Nephron progenitor cell (in vitro differentiated cells): ENCODE measurements around the gene SNAP25.

Experiments
- DNase-seq: peaks from one replicate; pipeline ENCODE4 v3.0.0; 2021
- H3K27ac Mint-ChIP-seq: 2 replicates; pipeline ENCODE4 v1.8.0; 2021; ENCODE audit warnings: mild to moderate bottlenecking, moderate library complexity, mixed read lengths
- H3K27me3 Mint-ChIP-seq: 2 replicates; pipeline ENCODE4 v1.8.0; 2021; ENCODE audit warnings: mild to moderate bottlenecking, low read depth, mixed read lengths; ENCODE audit not compliant: poor library complexity
- H3K36me3 Mint-ChIP-seq: 2 replicates; pipeline ENCODE4 v1.8.0; 2021; ENCODE audit warnings: low read depth, mixed read lengths
- H3K4me1 Mint-ChIP-seq: 2 replicates; pipeline ENCODE4 v1.8.0; 2021; ENCODE audit warnings: mixed read lengths
- H3K4me3 Mint-ChIP-seq: 2 replicates; pipeline ENCODE4 v1.8.0; 2021; ENCODE audit warnings: mild to moderate bottlenecking, moderate library complexity, mixed read lengths
- H3K9me3 Mint-ChIP-seq: 2 replicates; pipeline ENCODE4 v1.8.0; 2021; ENCODE audit warnings: mild to moderate bottlenecking, moderate library complexity, mixed read lengths
- CTCF ChIP-seq: fragments of 200-600 bp; sonication (generic); IDR thresholded peaks from 2 replicates; pipeline ENCODE4 v1.5.0; 2021; ENCODE audit warnings: antibody characterized with exemption

Gene SNAP25

DNA sequence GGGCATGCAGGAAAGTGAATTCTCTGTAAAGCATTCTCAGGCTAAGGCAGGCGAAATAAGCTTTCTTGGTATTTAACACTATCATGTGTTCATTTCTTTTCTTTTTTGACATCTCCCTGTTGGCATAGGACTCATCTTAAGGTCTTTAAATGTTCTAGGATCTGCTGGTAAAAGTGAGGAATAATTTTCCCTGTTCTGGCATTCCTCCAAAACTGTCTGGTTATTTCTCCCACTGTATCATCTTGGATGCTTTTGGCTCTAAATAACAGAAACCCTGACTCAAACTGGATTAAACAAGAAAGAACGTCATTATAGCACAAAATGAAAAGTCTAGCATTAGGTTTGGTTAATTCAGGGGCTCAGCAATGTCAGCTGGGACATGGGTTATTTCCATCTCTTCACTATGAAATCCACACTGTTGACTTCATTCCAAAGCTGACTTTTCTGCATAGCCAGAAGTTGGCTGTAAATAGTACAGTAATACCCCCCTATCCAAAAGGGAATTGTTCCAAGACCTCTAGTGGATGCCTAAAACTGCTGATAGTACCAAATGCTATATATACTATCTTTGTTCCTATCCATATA, 37.9 kb upstream of the SNAP25 start:
- no peak overlapping the region for H3K4me3 Mint-ChIP-seq
- no peak for TF ChIP-seq CTCF
- peaks cover 8% of the 10 kb centered on the region for H3K9me3 Mint-ChIP-seq
- H3K27ac Mint-ChIP-seq, result no peak overlapping the region
- H3K4me1 Mint-ChIP-seq, result no peaks in the 10 kb centered on the region
- H3K36me3 Mint-ChIP-seq, result no peaks in the 10 kb centered on the region
- DNase-seq, result no peak
- no peaks in the 10 kb centered on the region for H3K27me3 Mint-ChIP-seq

DNA sequence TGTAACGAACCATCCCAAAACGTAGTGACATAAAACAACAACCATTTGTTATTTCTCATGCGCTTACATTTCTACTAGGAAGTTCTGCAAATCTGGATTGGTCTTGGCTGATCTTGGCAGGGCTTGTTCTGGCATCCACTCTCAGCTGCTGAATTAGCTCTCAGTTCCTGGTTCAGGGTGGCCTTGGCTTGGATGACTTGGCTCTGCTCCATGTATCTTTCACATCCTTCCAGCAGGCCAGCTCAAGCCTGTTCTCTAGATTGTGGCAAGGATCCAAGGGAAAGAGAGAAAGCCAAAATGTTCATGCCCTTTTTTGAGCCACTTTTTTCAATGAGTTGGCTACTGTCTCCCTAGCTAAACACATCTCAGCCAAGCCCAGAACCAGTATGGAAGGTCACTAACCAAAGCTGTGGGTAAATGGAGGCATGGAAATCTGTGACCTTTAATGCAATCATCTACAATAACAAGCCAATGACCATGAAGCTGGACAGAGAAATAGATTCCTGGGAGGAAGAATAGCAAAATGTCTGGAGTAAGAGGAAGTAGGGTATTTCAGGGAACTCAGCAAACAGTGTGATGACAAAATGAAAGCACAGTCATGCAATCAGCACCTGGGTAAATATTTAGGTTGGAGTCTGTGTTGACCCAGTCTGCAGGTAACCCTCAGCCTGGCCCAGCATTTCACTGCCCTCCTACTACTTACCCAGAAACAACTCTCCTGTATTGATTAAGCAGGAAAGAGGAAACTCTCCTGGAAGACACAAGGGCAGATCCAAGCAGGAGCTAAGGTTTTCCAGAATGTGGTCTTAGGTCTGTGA, 32.7 kb upstream of the SNAP25 start:
- Mint-ChIP-seq H3K4me3 (no peak overlapping the region), H3K27me3 (no peaks in the 10 kb centered on the region), H3K4me1 (no peaks in the 10 kb centered on the region), H3K27ac (no peak overlapping the region), H3K36me3 (no peaks in the 10 kb centered on the region), H3K9me3 (peaks cover 16% of the 10 kb centered on the region)
- no peak for TF ChIP-seq CTCF
- DNase-seq, result no peak

DNA sequence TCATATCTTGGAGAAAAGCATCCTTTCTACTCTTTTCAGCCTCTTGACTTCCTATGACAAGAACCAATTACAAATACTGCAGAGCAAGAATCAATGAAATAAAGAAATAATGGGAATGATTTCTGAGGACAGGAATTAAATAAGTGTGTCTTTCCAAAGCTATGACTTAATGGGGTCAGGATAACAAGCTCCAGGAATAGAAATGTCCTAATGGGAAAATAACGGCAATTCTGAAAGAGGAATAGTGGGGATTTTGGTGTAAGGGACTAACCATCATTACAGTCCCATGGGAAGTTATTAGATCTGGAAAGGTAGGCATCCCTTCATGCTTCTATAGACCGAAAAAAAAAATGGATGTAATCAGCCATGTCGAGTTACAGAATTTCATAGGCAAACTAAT, 28.2 kb upstream of the SNAP25 start:
- Mint-ChIP-seq H3K4me1 (no peaks in the 10 kb centered on the region), H3K27me3 (no peaks in the 10 kb centered on the region), H3K9me3 (peaks cover 23% of the 10 kb centered on the region), H3K27ac (no peak overlapping the region), H3K36me3 (peaks cover 4% of the 10 kb centered on the region), H3K4me3 (no peak overlapping the region)
- DNase-seq, result no peak
- TF ChIP-seq CTCF, result no peak

DNA sequence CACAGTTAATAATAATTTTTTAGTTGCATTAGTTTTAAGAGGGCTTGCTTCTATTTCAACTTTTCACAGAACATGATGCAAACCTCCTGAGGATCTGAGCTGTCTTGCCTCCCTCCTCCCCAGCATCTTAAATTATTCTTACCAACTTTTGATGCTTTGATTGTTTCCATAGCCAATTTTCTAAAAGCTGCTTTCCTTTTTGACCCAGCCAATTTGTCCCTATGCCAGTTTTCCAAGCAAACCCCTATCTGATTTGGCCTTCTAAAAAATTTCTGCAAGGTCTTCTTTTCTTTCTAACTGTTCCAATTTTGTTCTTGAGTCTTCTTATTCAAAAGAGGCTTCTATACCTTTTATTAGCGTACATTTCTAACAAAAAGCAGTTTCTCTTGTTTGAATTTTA, 26.5 kb upstream of the SNAP25 start:
- no peak for TF ChIP-seq CTCF
- Mint-ChIP-seq H3K36me3 (peaks cover 4% of the 10 kb centered on the region), H3K27ac (no peak overlapping the region), H3K27me3 (no peaks in the 10 kb centered on the region), H3K4me3 (no peak overlapping the region), H3K4me1 (no peaks in the 10 kb centered on the region), H3K9me3 (peaks cover 12% of the 10 kb centered on the region)
- no peak for DNase-seq

- peaks cover 12% of the 10 kb centered on the region for H3K9me3 Mint-ChIP-seq
- no peaks in the 10 kb centered on the region for H3K27me3 Mint-ChIP-seq
- no peak for DNase-seq
- H3K36me3 Mint-ChIP-seq, result peaks cover 4% of the 10 kb centered on the region
- H3K27ac Mint-ChIP-seq, result no peak overlapping the region
- no peak for TF ChIP-seq CTCF
- H3K4me1 Mint-ChIP-seq, result no peaks in the 10 kb centered on the region
- no peak overlapping the region for H3K4me3 Mint-ChIP-seq
Observed at GRCh38 chr20:10194166-10194565, 24.5 kb upstream of the SNAP25 start.

DNA sequence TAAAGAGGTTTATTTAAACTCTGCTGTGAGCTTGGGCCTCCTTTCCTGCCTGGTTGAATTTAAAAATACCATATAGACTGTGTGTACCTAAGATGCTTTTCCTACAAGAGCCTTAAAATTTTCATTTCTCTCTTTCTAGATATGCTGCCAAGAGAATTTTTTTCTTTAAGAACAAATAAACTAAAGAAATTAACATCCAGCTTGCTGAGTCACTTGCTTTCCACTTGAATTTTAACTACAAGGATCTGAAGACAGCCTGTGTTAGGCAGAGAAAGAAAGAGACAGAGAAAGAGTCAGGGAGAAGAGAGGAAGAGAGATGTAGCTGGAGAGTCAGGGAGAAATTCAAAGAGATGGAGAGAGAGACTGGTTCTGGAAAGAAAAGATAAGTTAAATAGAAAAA, 18.3 kb upstream of the SNAP25 start:
- no peaks in the 10 kb centered on the region for H3K36me3 Mint-ChIP-seq
- TF ChIP-seq CTCF, result no peak
- no peaks in the 10 kb centered on the region for H3K4me1 Mint-ChIP-seq
- no peak overlapping the region for H3K4me3 Mint-ChIP-seq
- H3K9me3 Mint-ChIP-seq, result no peaks in the 10 kb centered on the region
- H3K27ac Mint-ChIP-seq, result no peak overlapping the region
- H3K27me3 Mint-ChIP-seq, result peaks cover 1% of the 10 kb centered on the region
- DNase-seq, result no peak
